BLaER1 (cell line): ENCODE data around the gene TMEM222.

Source experiments
- H3K27ac ChIP-seq: shearing (Covaris generic); formaldehyde crosslinking; 2 replicates; pipeline ENCODE4 v1.8.1; 2022
- H3K27me3 ChIP-seq: shearing (Covaris generic); formaldehyde crosslinking; 2 replicates; pipeline ENCODE4 v1.8.1; 2022
- H3K36me3 ChIP-seq: shearing (Covaris generic); formaldehyde crosslinking; 2 replicates; pipeline ENCODE4 v1.8.1; 2022
- H3K4me1 ChIP-seq: shearing (Covaris generic); formaldehyde crosslinking; 2 replicates; pipeline ENCODE4 v1.8.1; 2022
- H3K4me2 ChIP-seq: shearing (Covaris generic); formaldehyde crosslinking; 2 replicates; pipeline ENCODE4 v1.8.1; 2022
- H3K4me3 ChIP-seq: shearing (Covaris generic); formaldehyde crosslinking; 2 replicates; pipeline ENCODE4 v1.8.1; 2022
- H3K9ac ChIP-seq: shearing (Covaris generic); formaldehyde crosslinking; 2 replicates; pipeline ENCODE4 v1.8.1; 2022
- H3K9me3 ChIP-seq: shearing (Covaris generic); formaldehyde crosslinking; 2 replicates; pipeline ENCODE4 v1.8.1; 2022
- H4K20me1 ChIP-seq: shearing (Covaris generic); formaldehyde crosslinking; 2 replicates; pipeline ENCODE4 v1.8.1; 2022
- Cebpa-rat ChIP-seq: shearing (Covaris generic); IDR thresholded peaks from 2 replicates; pipeline ENCODE4 v1.8.1; 2022

The TMEM222 gene

DNA sequence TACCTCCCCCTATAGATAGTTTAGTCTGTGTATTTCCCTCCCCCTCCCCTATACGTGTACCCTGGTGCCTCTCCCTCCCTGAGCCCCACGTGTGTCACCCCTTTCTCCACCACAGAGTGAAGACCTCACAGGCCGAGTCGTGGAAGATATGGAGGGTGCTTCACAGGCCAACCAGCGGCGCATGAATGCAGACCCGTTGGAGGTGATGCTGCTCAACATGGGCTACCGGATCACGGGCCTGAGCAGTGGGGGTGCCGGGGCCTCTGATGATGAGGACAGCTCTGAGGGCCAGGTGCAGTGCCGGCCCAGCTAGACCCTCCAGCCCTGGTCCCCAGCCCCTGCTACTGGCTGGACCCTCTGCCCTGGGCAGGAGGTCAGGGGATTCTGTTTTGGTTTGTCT is 15.9 kb upstream of the TMEM222 start:
- Histone ChIP-seq H3K9me3 (no peaks in the 10 kb centered on the region), H3K36me3 (peaks cover 43% of the 10 kb centered on the region), H4K20me1 (no peaks in the 10 kb centered on the region), H3K4me1 (peaks cover 43% of the 10 kb centered on the region), H3K4me2 (peak overlapping the region; percentile 86), H3K4me3 (no peak overlapping the region), H3K27me3 (no peaks in the 10 kb centered on the region), H3K9ac (peak overlapping the region; percentile 55), H3K27ac (peak overlapping the region; percentile 87)
- no peak for TF ChIP-seq Cebpa-rat

- Histone ChIP-seq H3K9ac (peak overlapping the region; percentile 55), H3K4me2 (peak overlapping the region; percentile 86), H3K27ac (peak overlapping the region; percentile 87), H3K36me3 (peaks cover 37% of the 10 kb centered on the region), H3K27me3 (no peaks in the 10 kb centered on the region), H3K4me1 (peaks cover 33% of the 10 kb centered on the region), H3K4me3 (no peak overlapping the region), H3K9me3 (no peaks in the 10 kb centered on the region), H4K20me1 (no peaks in the 10 kb centered on the region)
- no peak for TF ChIP-seq Cebpa-rat
Observed at GRCh38 chr1:27306892-27307761, 14.8 kb upstream of the TMEM222 start.

- Histone ChIP-seq H3K4me3 (no peak overlapping the region), H3K4me1 (peaks cover 31% of the 10 kb centered on the region), H3K36me3 (peaks cover 29% of the 10 kb centered on the region), H3K4me2 (peak overlapping the region; percentile 86), H3K9me3 (no peaks in the 10 kb centered on the region), H4K20me1 (no peaks in the 10 kb centered on the region), H3K27me3 (no peaks in the 10 kb centered on the region), H3K9ac (peak overlapping the region; percentile 55), H3K27ac (peak overlapping the region; percentile 87)
- TF ChIP-seq Cebpa-rat = 0 out of 2 replicates have a peak, but pooled peaks have one; percentile 60
Observed at GRCh38 chr1:27307874-27308598, 13.9 kb upstream of the TMEM222 start.

DNA sequence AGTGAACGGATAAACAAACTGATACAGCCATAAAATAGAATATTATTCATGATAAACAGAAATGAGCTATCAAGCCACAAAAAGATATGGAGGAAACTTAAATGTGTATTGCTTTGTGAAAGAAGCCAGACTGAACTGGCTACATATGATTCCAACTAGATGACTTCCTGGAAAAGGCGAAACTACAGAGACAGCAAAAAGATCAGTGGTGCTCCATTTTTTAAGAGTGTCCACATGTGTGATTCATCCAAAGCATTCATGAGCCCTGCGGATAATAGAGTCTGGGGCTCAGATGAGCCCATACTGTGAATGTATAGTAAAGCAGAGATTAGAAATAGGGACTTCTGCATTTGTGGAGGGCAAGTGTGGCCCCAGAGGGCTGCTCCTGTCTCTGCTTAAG is 7.8 kb upstream of the TMEM222 start:
- Histone ChIP-seq H3K9ac (no peak overlapping the region), H3K4me2 (no peak overlapping the region), H4K20me1 (no peaks in the 10 kb centered on the region), H3K9me3 (no peaks in the 10 kb centered on the region), H3K4me1 (no peaks in the 10 kb centered on the region), H3K36me3 (no peaks in the 10 kb centered on the region), H3K27ac (no peak overlapping the region), H3K4me3 (no peak overlapping the region), H3K27me3 (no peaks in the 10 kb centered on the region)
- TF ChIP-seq Cebpa-rat = no peak

DNA sequence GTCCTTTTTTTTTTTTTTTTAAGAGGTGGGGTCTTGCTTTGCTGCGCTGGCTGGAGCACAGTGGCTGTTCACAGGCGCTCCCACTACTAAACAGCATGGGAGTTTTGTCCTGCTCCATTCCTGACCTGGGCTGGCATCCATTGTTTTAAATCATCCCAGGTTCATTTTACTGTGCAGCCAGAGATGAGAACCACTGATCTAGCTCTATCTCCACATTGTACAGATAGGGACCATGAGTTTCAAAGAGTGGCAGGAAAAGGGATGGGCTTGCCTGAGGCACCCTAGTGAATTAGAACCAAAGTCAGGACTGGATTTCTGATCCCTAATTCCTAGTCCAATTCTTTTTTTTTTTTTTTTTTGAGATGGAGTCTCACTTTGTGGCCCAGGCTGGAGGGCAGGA is 7.2 kb upstream of the TMEM222 start:
- no peak overlapping the region for H3K27ac ChIP-seq
- no peaks in the 10 kb centered on the region for H3K27me3 ChIP-seq
- H3K4me2 ChIP-seq = no peak overlapping the region
- no peak for TF ChIP-seq Cebpa-rat
- no peak overlapping the region for H3K4me3 ChIP-seq
- no peaks in the 10 kb centered on the region for H3K9me3 ChIP-seq
- no peaks in the 10 kb centered on the region for H3K4me1 ChIP-seq
- no peaks in the 10 kb centered on the region for H4K20me1 ChIP-seq
- no peaks in the 10 kb centered on the region for H3K36me3 ChIP-seq
- H3K9ac ChIP-seq = no peak overlapping the region

- no peak overlapping the region for H3K4me2 ChIP-seq
- H3K9me3 ChIP-seq = no peaks in the 10 kb centered on the region
- H4K20me1 ChIP-seq = no peaks in the 10 kb centered on the region
- H3K36me3 ChIP-seq = no peaks in the 10 kb centered on the region
- peaks cover 8% of the 10 kb centered on the region for H3K4me1 ChIP-seq
- H3K9ac ChIP-seq = no peak overlapping the region
- no peak overlapping the region for H3K4me3 ChIP-seq
- H3K27me3 ChIP-seq = no peaks in the 10 kb centered on the region
- H3K27ac ChIP-seq = no peak overlapping the region
- no peak for TF ChIP-seq Cebpa-rat
Observed at GRCh38 chr1:27316860-27317259, 5.1 kb upstream of the TMEM222 start.

GRCh38 chr1:27318136-27318535 is 3.8 kb upstream of the TMEM222 start:
- Histone ChIP-seq H3K4me1 (peaks cover 11% of the 10 kb centered on the region), H4K20me1 (no peaks in the 10 kb centered on the region), H3K9ac (no peak overlapping the region), H3K9me3 (no peaks in the 10 kb centered on the region), H3K4me3 (no peak overlapping the region), H3K27ac (no peak overlapping the region), H3K36me3 (no peaks in the 10 kb centered on the region), H3K4me2 (no peak overlapping the region), H3K27me3 (no peaks in the 10 kb centered on the region)
- TF ChIP-seq Cebpa-rat = no peak

- Histone ChIP-seq H4K20me1 (no peaks in the 10 kb centered on the region), H3K27me3 (no peaks in the 10 kb centered on the region), H3K9ac (no peak overlapping the region), H3K27ac (no peak overlapping the region), H3K4me3 (no peak overlapping the region), H3K4me1 (peaks cover 16% of the 10 kb centered on the region), H3K9me3 (no peaks in the 10 kb centered on the region), H3K4me2 (no peak overlapping the region), H3K36me3 (no peaks in the 10 kb centered on the region)
- TF ChIP-seq Cebpa-rat = no peak
Observed at GRCh38 chr1:27318596-27318995, 3.4 kb upstream of the TMEM222 start.

GRCh38 chr1:27322569-27323240 is 742 bp downstream of the TMEM222 start:
- Histone ChIP-seq H4K20me1 (peaks cover 36% of the 10 kb centered on the region), H3K27me3 (no peaks in the 10 kb centered on the region), H3K9me3 (no peaks in the 10 kb centered on the region), H3K9ac (peak overlapping the region; percentile 94), H3K4me3 (peak overlapping the region; percentile 82), H3K27ac (peak overlapping the region; percentile 92), H3K4me1 (peaks cover 18% of the 10 kb centered on the region), H3K36me3 (peaks cover 37% of the 10 kb centered on the region), H3K4me2 (peak overlapping the region; percentile 95)
- no peak for TF ChIP-seq Cebpa-rat
